Duodenal mucosa (tissue), 2 donors: ENCODE measurements around the gene CCNY.

Experiments
- H3K27ac ChIP-seq: one replicate; pipeline ENCODE4 v1.7.0; 2013; ENCODE audit warnings: low read depth, low read length
- H3K27me3 ChIP-seq, 2 donors: one replicate each; pipeline ENCODE4 v1.7.0; 2013; ENCODE audit warnings: low read length in 2 of 2, control low read depth in 1 of 2; ENCODE audit not compliant: insufficient read depth in 2 of 2, control insufficient read depth in 1 of 2
- H3K36me3 ChIP-seq, 2 donors: one replicate each; pipeline ENCODE4 v1.7.0; 2013; ENCODE audit warnings: low read length in 2 of 2, control low read depth in 1 of 2; ENCODE audit not compliant: insufficient read depth in 2 of 2, control insufficient read depth in 1 of 2
- H3K4me1 ChIP-seq, 2 donors: one replicate each; pipeline ENCODE4 v1.7.0; 2013; ENCODE audit warnings: low read length in 2 of 2, control low read depth in 1 of 2; ENCODE audit not compliant: insufficient read depth in 2 of 2, control insufficient read depth in 1 of 2
- H3K4me3 ChIP-seq, 2 donors: one replicate each; pipeline ENCODE4 v1.7.0; 2013; ENCODE audit warnings: low read length in 2 of 2, low read depth in 1 of 2
- H3K9ac ChIP-seq, 2 donors: one replicate each; pipeline ENCODE4 v1.7.0; 2013; ENCODE audit warnings: low read length in 2 of 2, low read depth in 1 of 2
- H3K9me3 ChIP-seq, 2 donors: one replicate each; pipeline ENCODE4 v1.7.0; 2013; ENCODE audit warnings: low read length in 2 of 2, control low read depth in 1 of 2; ENCODE audit not compliant: control insufficient read depth in 1 of 2

CCNY gene

GRCh38 chr10:35574924-35575352 lies 238.6 kb downstream of the CCNY start:
- H3K9me3 ChIP-seq = no peaks in the 10 kb centered on the region
- H3K36me3 ChIP-seq = peaks cover 7 to 15% of the 10 kb centered on the region in 2 donors
- no peak overlapping the region for H3K9ac ChIP-seq
- no peak overlapping the region for H3K4me3 ChIP-seq
- H3K4me1 ChIP-seq = no peaks in the 10 kb centered on the region
- H3K27me3 ChIP-seq = no peaks in the 10 kb centered on the region
- H3K27ac ChIP-seq = no peak overlapping the region

- H3K9ac ChIP-seq = no peak overlapping the region
- H3K4me3 ChIP-seq = no peak overlapping the region
- H3K9me3 ChIP-seq = no peaks in the 10 kb centered on the region
- H3K27ac ChIP-seq = no peak overlapping the region
- no peaks in the 10 kb centered on the region for H3K4me1 ChIP-seq
- H3K27me3 ChIP-seq = no peaks in the 10 kb centered on the region
- peaks cover 7 to 15% of the 10 kb centered on the region in 2 donors for H3K36me3 ChIP-seq
Measured at GRCh38 chr10:35575640-35576039, 239.3 kb downstream of the CCNY start.

- Histone ChIP-seq H3K27ac (no peak overlapping the region), H3K4me1 (no peaks in the 10 kb centered on the region), H3K9me3 (no peaks in the 10 kb centered on the region), H3K27me3 (no peaks in the 10 kb centered on the region), H3K36me3 (peaks cover 7 to 15% of the 10 kb centered on the region in 2 donors), H3K4me3 (no peak overlapping the region), H3K9ac (no peak overlapping the region)
Measured at GRCh38 chr10:35576730-35577129, 240.4 kb downstream of the CCNY start.

- Histone ChIP-seq H3K27ac (no peak overlapping the region), H3K4me1 (no peaks in the 10 kb centered on the region), H3K4me3 (no peak overlapping the region), H3K9ac (no peak overlapping the region), H3K36me3 (peaks cover 7 to 15% of the 10 kb centered on the region in 2 donors), H3K27me3 (no peaks in the 10 kb centered on the region), H3K9me3 (no peaks in the 10 kb centered on the region)
Measured at GRCh38 chr10:35577926-35578617, 241.8 kb downstream of the CCNY start.

- no peaks in the 10 kb centered on the region for H3K4me1 ChIP-seq
- no peak overlapping the region for H3K27ac ChIP-seq
- no peaks in the 10 kb centered on the region for H3K27me3 ChIP-seq
- no peak overlapping the region for H3K4me3 ChIP-seq
- peaks cover 7 to 14% of the 10 kb centered on the region in 2 donors for H3K36me3 ChIP-seq
- no peaks in the 10 kb centered on the region for H3K9me3 ChIP-seq
- no peak overlapping the region for H3K9ac ChIP-seq
Measured at GRCh38 chr10:35578618-35578956, 242.3 kb downstream of the CCNY start.

- H3K9ac ChIP-seq = no peak overlapping the region
- H3K9me3 ChIP-seq = no peaks in the 10 kb centered on the region
- no peak overlapping the region for H3K27ac ChIP-seq
- peaks cover 7 to 11% of the 10 kb centered on the region in 2 donors for H3K36me3 ChIP-seq
- H3K4me3 ChIP-seq = no peak overlapping the region
- H3K27me3 ChIP-seq = no peaks in the 10 kb centered on the region
- no peaks in the 10 kb centered on the region for H3K4me1 ChIP-seq
Measured at GRCh38 chr10:35579116-35579515, 242.8 kb downstream of the CCNY start.

- no peaks in the 10 kb centered on the region for H3K9me3 ChIP-seq
- H3K4me3 ChIP-seq = no peak overlapping the region
- peaks cover 4 to 6% of the 10 kb centered on the region in 2 donors for H3K36me3 ChIP-seq
- H3K9ac ChIP-seq = no peak overlapping the region
- H3K27ac ChIP-seq = no peak overlapping the region
- no peaks in the 10 kb centered on the region for H3K4me1 ChIP-seq
- H3K27me3 ChIP-seq = no peaks in the 10 kb centered on the region
Measured at GRCh38 chr10:35579726-35580422, 243.6 kb downstream of the CCNY start.

- Histone ChIP-seq H3K27ac (no peak overlapping the region), H3K9me3 (no peaks in the 10 kb centered on the region), H3K27me3 (no peaks in the 10 kb centered on the region), H3K9ac (no peak overlapping the region), H3K4me3 (no peak overlapping the region), H3K4me1 (peaks cover 0 to 2% of the 10 kb centered on the region in 2 donors), H3K36me3 (peaks cover 0 to 4% of the 10 kb centered on the region in 2 donors)
Measured at GRCh38 chr10:35580423-35580770, 244.1 kb downstream of the CCNY start.

GRCh38 chr10:35581655-35582054 lies 245.3 kb downstream of the CCNY start:
- no peaks in the 10 kb centered on the region for H3K9me3 ChIP-seq
- H3K36me3 ChIP-seq = no peaks in the 10 kb centered on the region
- H3K27ac ChIP-seq = no peak overlapping the region
- H3K4me1 ChIP-seq = peaks cover 8 to 11% of the 10 kb centered on the region in 2 donors
- H3K4me3 ChIP-seq = no peak overlapping the region
- no peak overlapping the region for H3K9ac ChIP-seq
- H3K27me3 ChIP-seq = no peaks in the 10 kb centered on the region

- Histone ChIP-seq H3K4me3 (no peak overlapping the region), H3K9ac (no peak overlapping the region), H3K9me3 (no peaks in the 10 kb centered on the region)
Measured at GRCh38 chr10:35584946-35585345, 248.6 kb downstream of the CCNY start.

More at GRCh38 chr10:35584946-35585345, 248.6 kb downstream of the CCNY start:
- H3K4me1 ChIP-seq = peaks cover 8 to 14% of the 10 kb centered on the region in 2 donors
- no peaks in the 10 kb centered on the region for H3K27me3 ChIP-seq
- no peaks in the 10 kb centered on the region for H3K36me3 ChIP-seq
- H3K27ac ChIP-seq = no peak overlapping the region
